Body of pancreas (tissue), 4 donors: ENCODE measurements around the gene BTN3A1. TPM values are rescaled to one million over a fixed set of nuclear protein-coding genes. Genes with fewer than 3 reads are reported as not detected.
"Not testable (repeated sequence)": the region's sequence is repeated elsewhere in the genome, so short reads cannot be mapped to it uniquely, and the experiment has no call there.

Source experiments
- ATAC-seq: fragments of 150-250 bp; one replicate; pipeline ENCODE4 v1.9.1; 2016
- DNase-seq, 4 donors: peaks; one replicate each; pipeline ENCODE4 v3.0.0-alpha.2; 2019
- H3K27ac ChIP-seq, 4 donors: fragments of 200-600 bp; sonication (generic); 1 replicate in 3 of 4; 2 replicates in 1 of 4; pipeline versions ENCODE4 v1.5.1 to v1.6.1; 2016 to 2019; ENCODE audit warnings: mild to moderate bottlenecking in 1 of 4, mixed read lengths in 1 of 4, moderate library complexity in 1 of 4
- H3K27me3 ChIP-seq, 2 donors: fragments of 200-600 bp; sonication (generic); one replicate each; pipeline ENCODE4 v1.6.0; 2016; ENCODE audit warnings: mild to moderate bottlenecking in 1 of 2
- H3K36me3 ChIP-seq, 2 donors: fragments of 200-600 bp; sonication (generic); replicated peaks in 1 of 2; 2 replicates each; pipeline ENCODE4 v1.5.1; 2016; ENCODE audit warnings: low read depth in 2 of 2; ENCODE audit not compliant: insufficient read depth in 1 of 2
- H3K4me1 ChIP-seq: fragments of 200-600 bp; sonication (generic); one replicate; pipeline ENCODE4 v1.6.0; 2016
- H3K4me3 ChIP-seq, 2 donors: fragments of 200-600 bp; sonication (generic); 1 replicate in 1 of 2; 2 replicates in 1 of 2; pipeline ENCODE4 v1.5.1; 2016 to 2019
- H3K9me3 ChIP-seq, 3 donors: fragments of 200-600 bp; sonication (generic); 1 replicate in 2 of 3; 2 replicates in 1 of 3; pipeline ENCODE4 v1.5.1; 2016
- POLR2A ChIP-seq, 3 donors: fragments of 450-650 bp; IDR thresholded peaks; one replicate each; pipeline ENCODE4 v1.6.1; 2016; ENCODE audit warnings: antibody characterized with exemption in 3 of 3, mild to moderate bottlenecking in 2 of 3
- WGBS, 2 donors: methylation state at CpG; one replicate each; pipeline ENCODE4 v1.1.5; 2017; 5-methylcytosine and 5-hydroxymethylcytosine counted together
- intact Hi-C: fragments of 100-400 bp; cut with DNase I; formaldehyde crosslinking; loops from one replicate; pipeline ENCODE4 v1.15.1; 2023
- total RNA-seq, 2 donors: library from RNA; depleted of rRNA; stranded (reverse); fragments of >200 nt; gene quantifications; one replicate each; pipeline ENCODE4 v1.1.0, GENCODE V29; 2016
- TF ChIP-seq, protein P1 (sequence below), 7 experiments: fragments of 450-650 bp in 4 of 7; fragments of 200-600 bp in 3 of 7; sonication (generic) in 3 of 7; IDR thresholded peaks; one replicate each; pipeline ENCODE4 v1.5.1; 2016 to 2019; ENCODE audit warnings: antibody characterized with exemption in 7 of 7

The BTN3A1 gene
- total RNA-seq, 2 donors from 2014 or later, result 9.2 to 11.4 TPM

DNA sequence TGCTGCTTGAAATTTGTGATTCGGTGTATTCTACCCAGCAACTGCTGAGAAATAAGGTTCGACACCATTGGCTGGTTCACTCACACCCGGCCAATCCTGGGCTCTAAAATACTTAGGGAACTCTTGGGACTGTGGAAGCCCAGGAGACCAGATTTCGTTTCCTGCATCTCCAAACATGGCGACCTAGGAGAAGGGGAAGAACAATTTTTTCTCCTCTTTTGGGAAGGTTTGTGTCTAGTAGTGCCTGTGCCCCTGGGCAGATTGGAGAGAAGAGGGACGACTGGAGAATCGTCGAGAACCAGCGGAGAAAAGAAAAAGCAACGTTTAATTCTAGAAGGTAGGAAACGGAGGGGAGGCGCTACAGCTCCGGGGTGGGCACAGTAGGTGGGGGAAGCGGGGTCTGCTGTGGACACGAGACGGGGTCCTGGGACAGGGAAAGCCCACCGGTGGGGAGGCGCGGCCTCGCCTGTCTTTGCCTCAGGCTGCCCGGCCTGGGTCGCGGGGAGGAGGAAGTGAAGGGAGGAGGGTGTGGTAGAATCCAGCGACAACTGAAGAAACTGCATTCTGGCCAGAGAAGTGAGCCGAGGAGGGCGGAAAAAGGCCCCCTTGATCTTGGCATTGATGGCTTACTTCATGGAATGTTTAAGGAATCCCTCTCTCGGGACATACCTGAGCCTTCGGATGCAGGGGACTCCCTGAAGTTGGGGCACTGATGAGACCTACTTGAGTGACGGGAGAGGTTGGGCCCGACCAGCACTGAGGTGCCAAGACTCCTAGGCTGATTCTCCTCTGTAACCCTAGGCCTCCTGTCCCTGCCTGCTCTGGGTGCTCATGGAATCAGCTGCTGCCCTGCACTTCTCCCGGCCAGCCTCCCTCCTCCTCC lies 56.0 kb downstream of the BTN3A1 start, which contains the start of gene BTN2A1:
BTN2A1 (plus strand) TSS at position 150 of the 883 bp plus-strand sequence; CDS start at position 832, 682 bp downstream.
- peak; percentile 100 for ATAC-seq
- Histone ChIP-seq H3K4me1 (peaks cover 31% of the 10 kb centered on the region), H3K27me3 (no peaks in the 10 kb centered on the region), H3K4me3 (peak within 1 kb of the TSS; percentile 57 to 71), H3K27ac (peak within 1 kb of the TSS; percentile 73 to 89 (median 82)), H3K9me3 (no peaks in the 10 kb centered on the region), H3K36me3 (peaks cover 2 to 5% of the 10 kb centered on the region in 2 donors)
- TF ChIP-seq, protein P1, sequence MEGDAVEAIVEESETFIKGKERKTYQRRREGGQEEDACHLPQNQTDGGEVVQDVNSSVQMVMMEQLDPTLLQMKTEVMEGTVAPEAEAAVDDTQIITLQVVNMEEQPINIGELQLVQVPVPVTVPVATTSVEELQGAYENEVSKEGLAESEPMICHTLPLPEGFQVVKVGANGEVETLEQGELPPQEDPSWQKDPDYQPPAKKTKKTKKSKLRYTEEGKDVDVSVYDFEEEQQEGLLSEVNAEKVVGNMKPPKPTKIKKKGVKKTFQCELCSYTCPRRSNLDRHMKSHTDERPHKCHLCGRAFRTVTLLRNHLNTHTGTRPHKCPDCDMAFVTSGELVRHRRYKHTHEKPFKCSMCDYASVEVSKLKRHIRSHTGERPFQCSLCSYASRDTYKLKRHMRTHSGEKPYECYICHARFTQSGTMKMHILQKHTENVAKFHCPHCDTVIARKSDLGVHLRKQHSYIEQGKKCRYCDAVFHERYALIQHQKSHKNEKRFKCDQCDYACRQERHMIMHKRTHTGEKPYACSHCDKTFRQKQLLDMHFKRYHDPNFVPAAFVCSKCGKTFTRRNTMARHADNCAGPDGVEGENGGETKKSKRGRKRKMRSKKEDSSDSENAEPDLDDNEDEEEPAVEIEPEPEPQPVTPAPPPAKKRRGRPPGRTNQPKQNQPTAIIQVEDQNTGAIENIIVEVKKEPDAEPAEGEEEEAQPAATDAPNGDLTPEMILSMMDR (IDR thresholded peaks at IDR 0.05), result peak in 1 of 7 experiments; percentile 0
- TF ChIP-seq POLR2A (IDR thresholded peaks at IDR 0.05), result peak in 2 of 3 donors; percentile 64 to 68
- 1% methylated on average over 31 of the region's 31 CpGs for WGBS, 2 donors
- intact Hi-C loops, result no loop called here
- DNase-seq, result peak; percentile 79 to 93 (median 84)

DNA sequence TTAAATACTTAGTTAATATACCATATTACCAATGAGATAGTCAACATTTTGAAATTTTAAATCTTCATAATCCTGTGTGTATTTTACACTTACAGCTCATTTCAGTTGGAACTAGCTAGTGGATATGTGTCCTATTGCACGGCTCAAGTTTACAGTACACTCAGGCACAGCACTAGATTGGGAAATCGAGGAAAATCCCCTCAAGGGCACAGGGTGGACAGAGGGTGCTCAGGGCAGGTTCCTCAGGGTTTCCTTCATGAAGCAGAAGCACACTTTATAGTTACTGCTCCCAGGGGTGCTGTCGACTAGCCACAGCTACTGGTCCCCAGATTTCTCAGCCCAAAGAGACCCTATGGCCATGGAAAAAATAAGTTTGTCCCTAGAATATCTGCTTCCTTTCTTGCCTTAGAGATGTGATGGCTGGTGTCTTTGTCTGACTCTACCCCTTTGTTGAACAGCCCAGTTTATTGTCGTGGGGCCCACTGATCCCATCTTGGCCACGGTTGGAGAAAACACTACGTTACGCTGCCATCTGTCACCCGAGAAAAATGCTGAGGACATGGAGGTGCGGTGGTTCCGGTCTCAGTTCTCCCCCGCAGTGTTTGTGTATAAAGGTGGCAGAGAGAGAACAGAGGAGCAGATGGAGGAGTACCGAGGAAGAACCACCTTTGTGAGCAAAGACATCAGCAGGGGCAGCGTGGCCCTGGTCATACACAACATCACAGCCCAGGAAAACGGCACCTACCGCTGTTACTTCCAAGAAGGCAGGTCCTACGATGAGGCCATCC lies 57.1 kb downstream of the BTN3A1 start:
- no peak for DNase-seq
- H3K4me1 ChIP-seq, result peaks cover 31% of the 10 kb centered on the region
- no peak for ATAC-seq
- H3K27ac ChIP-seq, result no peak overlapping the region
- WGBS, 2 donors, result 86 to 89% methylated on average over 16 of the region's 16 CpGs
- intact Hi-C loops, result no loop called here
- H3K9me3 ChIP-seq, result no peaks in the 10 kb centered on the region
- TF ChIP-seq, protein P1 (IDR thresholded peaks at IDR 0.05), result no peak
- TF ChIP-seq POLR2A (IDR thresholded peaks at IDR 0.05), result no peak
- H3K36me3 ChIP-seq, result peaks cover 9% of the 10 kb centered on the region in 2 donors
- H3K27me3 ChIP-seq, result no peaks in the 10 kb centered on the region
- H3K4me3 ChIP-seq, result no peak overlapping the region

DNA sequence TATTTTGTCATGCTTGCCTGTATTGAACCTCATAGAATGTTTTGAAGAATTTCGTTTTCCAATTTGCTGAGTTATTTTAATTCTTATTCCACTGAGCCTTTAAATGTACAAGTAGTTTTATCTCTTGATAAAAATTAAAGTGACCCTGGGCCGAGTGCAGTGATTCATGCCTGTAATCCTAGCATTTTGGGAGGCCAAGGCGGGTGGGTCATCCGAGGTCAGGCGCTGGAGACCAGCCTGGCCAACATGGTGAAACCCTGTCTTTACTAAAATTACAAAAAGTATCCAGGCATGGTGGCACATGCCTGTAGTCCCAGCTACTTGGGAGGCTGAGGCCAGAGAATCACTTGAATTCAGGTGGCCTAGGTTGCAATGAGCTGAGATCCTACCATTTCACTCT lies 59.3 kb downstream of the BTN3A1 start:
- H3K27me3 ChIP-seq, ATAC-seq, DNase-seq, H3K27ac ChIP-seq, H3K9me3 ChIP-seq, intact Hi-C loops, H3K4me3 ChIP-seq: not testable (repeated sequence)
- WGBS, 2 donors, result 72 to 82% methylated on average over 5 of the region's 5 CpGs
- Histone ChIP-seq H3K4me1 (peaks cover 31% of the 10 kb centered on the region), H3K36me3 (peaks cover 9 to 17% of the 10 kb centered on the region in 2 donors)

DNA sequence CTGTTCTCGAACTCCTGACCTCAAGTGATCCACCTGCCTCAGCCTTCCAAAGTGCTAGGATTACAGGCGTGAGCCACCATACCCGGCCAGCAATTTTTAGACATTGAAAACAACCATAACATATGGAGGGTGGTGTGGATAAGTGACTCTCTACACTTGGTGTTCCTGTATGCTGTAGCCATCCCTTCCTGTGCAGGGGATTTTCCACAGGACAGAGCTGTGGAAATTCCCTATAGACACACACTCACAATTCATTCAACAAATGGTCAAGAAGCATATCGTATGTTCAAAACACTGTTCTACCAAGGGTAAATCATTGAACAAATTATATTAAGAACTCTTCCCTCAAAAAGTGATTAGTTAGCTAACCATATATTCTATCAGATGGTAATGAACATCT lies 61.9 kb downstream of the BTN3A1 start:
- no peaks in the 10 kb centered on the region for H3K27me3 ChIP-seq
- no peak for DNase-seq
- no peak for TF ChIP-seq POLR2A (IDR thresholded peaks at IDR 0.05)
- TF ChIP-seq, protein P1 (IDR thresholded peaks at IDR 0.05), result no peak
- H3K9me3 ChIP-seq, result no peaks in the 10 kb centered on the region
- intact Hi-C loops, result no loop called here
- H3K4me3 ChIP-seq, result no peak overlapping the region
- ATAC-seq, result no peak
- 93 to 94% methylated on average over 4 of the region's 4 CpGs for WGBS, 2 donors
- H3K36me3 ChIP-seq, result peaks cover 9 to 27% of the 10 kb centered on the region in 2 donors
- peaks cover 25% of the 10 kb centered on the region for H3K4me1 ChIP-seq
- no peak overlapping the region for H3K27ac ChIP-seq
